A673 (cell line): Measurements from ENCODE around the gene CSPG4.
"Not testable (repeated sequence)": the region's sequence is repeated elsewhere in the genome, so short reads cannot be mapped to it uniquely, and the experiment has no call there.

Experiments used
- CTCF ChIP-seq: fragments of 300-800, 200-600 bp; sonication (generic); conservative IDR thresholded peaks from 2 replicates; pipeline ENCODE4 v1.5.1; 2017; ENCODE audit warnings: low read depth, mild to moderate bottlenecking, antibody characterized with exemption, low read length, moderate library complexity, mixed read lengths
- EZH2 ChIP-seq: fragments of 200-600 bp; sonication (generic); IDR thresholded peaks from 2 replicates; pipeline ENCODE4 v1.6.1; 2017; ENCODE audit warnings: borderline replicate concordance, low read depth, mild to moderate bottlenecking, mixed read lengths, antibody characterized with exemption, low read length; ENCODE audit not compliant: poor library complexity, severe bottlenecking

GRCh38 chr15:75703440-75704262 is 9.0 kb downstream of the CSPG4 start:
- not testable (repeated sequence) for TF ChIP-seq CTCF, EZH2
